Right lobe of liver (tissue), 4 donors: ENCODE results near the gene RASGRP4.

Source experiments
- CTCF ChIP-seq, 4 donors: fragments of 200-600 bp in 3 of 4; fragments of 450-650 bp in 1 of 4; IDR thresholded peaks; one replicate each; pipeline versions ENCODE4 v1.5.1 to v1.8.0; 2016 to 2022; ENCODE audit warnings: antibody characterized with exemption in 4 of 4, mild to moderate bottlenecking in 2 of 4
- POLR2A ChIP-seq: fragments of 450-650 bp; IDR thresholded peaks from one replicate; pipeline ENCODE4 v1.6.1; 2017; ENCODE audit warnings: antibody characterized with exemption, mild to moderate bottlenecking
- donor health status: DM: no; HTN: no; CAD: no.
- donor health status: DM: no; HTN: no; CAD: no.
- donor health status: DM: no; HTN: yes; CAD: no.

GRCh38 chr19:38399081-38399480, 26.9 kb downstream of the RASGRP4 start:
- TF ChIP-seq CTCF (IDR thresholded peaks at IDR 0.05) (no peak), POLR2A (no peak)
